PC-3 (cell line): ENCODE data around the gene CYP1B1. TPM values are rescaled to one million over a fixed set of nuclear protein-coding genes. Genes with fewer than 3 reads are reported as not detected.

ENCODE experiments used
- ATAC-seq: fragments of 200-7000 bp; cut with Tn5 transposase; 2 replicates; pipeline ENCODE4 v1.9.1; 2020; ENCODE audit warnings: mild to moderate bottlenecking, moderate library complexity
- BruUV-seq: library from RNA; stranded (reverse); fragments of 400-500 nt; replicated peaks from 2 replicates; lab custom pipeline; 2021; lab: Mats Ljungman, UMichigan
- CTCF ChIA-PET: fragments of 300-600 bp; sonication (Branson Sonifier 250); formaldehyde crosslinking; loops from one replicate; lab custom pipeline; 2022; ENCODE audit warnings: antibody characterized with exemption; lab: Charles Lee
- POLR2A ChIA-PET: fragments of 300-600 bp; sonication (Branson Sonifier 250); formaldehyde crosslinking; loops from one replicate; lab custom pipeline; 2022; ENCODE audit warnings: antibody characterized with exemption; ENCODE audit not compliant: unreplicated experiment; lab: Charles Lee
- DNase-seq: peaks from one replicate; pipeline ENCODE4 v3.0.0-alpha.2; 2015
- H2AFZ ChIP-seq: fragments of 300-600 bp; sonication (generic); 2 replicates; pipeline ENCODE4 v1.6.0; 2016; ENCODE audit warnings: antibody characterized with exemption, low read length
- H3F3A ChIP-seq: fragments of 300-600 bp; sonication (generic); one replicate; pipeline ENCODE4 v1.6.0; 2017; ENCODE audit warnings: antibody characterized with exemption, low read length, control low read depth, mild to moderate bottlenecking; ENCODE audit not compliant: unreplicated experiment
- H3K27ac ChIP-seq: fragments of 300-600 bp; sonication (generic); 2 replicates; pipeline ENCODE4 v1.5.1; 2016; ENCODE audit warnings: mild to moderate bottlenecking, low read length
- H3K27me3 ChIP-seq: fragments of 300-600 bp; sonication (generic); 2 replicates; pipeline ENCODE4 v1.6.1; 2016; ENCODE audit warnings: low read length, mixed read lengths
- H3K36me3 ChIP-seq: fragments of 300-600 bp; sonication (generic); 2 replicates; pipeline ENCODE4 v1.6.1; 2016; ENCODE audit warnings: low read depth, mixed run types, low read length, mixed read lengths
- H3K4me1 ChIP-seq: fragments of 300-600 bp; sonication (generic); 2 replicates; pipeline ENCODE4 v1.5.1; 2016; ENCODE audit warnings: low read length; ENCODE audit not compliant: insufficient read depth
- H3K4me2 ChIP-seq: fragments of 300-600 bp; sonication (generic); 2 replicates; pipeline ENCODE4 v1.6.0; 2016; ENCODE audit warnings: low read length
- H3K4me3 ChIP-seq: fragments of 300-600 bp; sonication (generic); 2 replicates; pipeline ENCODE4 v1.5.1; 2016; ENCODE audit warnings: mild to moderate bottlenecking, low read length, mixed read lengths
- H3K79me2 ChIP-seq: fragments of 300-600 bp; sonication (generic); 2 replicates; pipeline ENCODE4 v1.6.1; 2017; ENCODE audit warnings: low read length, mixed read lengths
- H3K9ac ChIP-seq: fragments of 300-600 bp; sonication (generic); 2 replicates; pipeline ENCODE4 v1.6.0; 2016; ENCODE audit warnings: mild to moderate bottlenecking, low read length
- H3K9me2 ChIP-seq: fragments of 300-600 bp; sonication (generic); replicated peaks from 2 replicates; pipeline ENCODE4 v1.6.1; 2016; ENCODE audit warnings: mixed run types, low read length, mixed read lengths
- H3K9me3 ChIP-seq: fragments of 300-600 bp; sonication (generic); 2 replicates; pipeline ENCODE4 v1.6.1; 2016; ENCODE audit warnings: low read length, mixed read lengths
- H4K20me1 ChIP-seq: fragments of 300-600 bp; sonication (generic); 2 replicates; pipeline ENCODE4 v1.6.1; 2016; ENCODE audit warnings: low read length, mixed read lengths
- CTCF ChIP-seq: fragments of 300-600 bp; sonication (generic); conservative IDR thresholded peaks from 2 replicates; pipeline ENCODE4 v1.5.1; 2017; ENCODE audit warnings: antibody characterized with exemption, low read depth, mild to moderate bottlenecking, low read length
- EZH2 ChIP-seq: fragments of 300-600 bp; sonication (generic); IDR thresholded peaks from one replicate; pipeline ENCODE4 v1.6.1; 2017; ENCODE audit warnings: antibody characterized with exemption, mild to moderate bottlenecking, low read length; ENCODE audit not compliant: unreplicated experiment
- EZH2phosphoT487 ChIP-seq: fragments of 300-600 bp; sonication (generic); IDR thresholded peaks from 2 replicates; pipeline ENCODE4 v1.6.1; 2018; ENCODE audit warnings: mild to moderate bottlenecking, antibody characterized with exemption, low read length, borderline replicate concordance
- intact Hi-C: fragments of 100-400 bp; cut with micrococcal nuclease; formaldehyde crosslinking; loops from 2 replicates; pipeline ENCODE4 v1.9.0; 2023
- total RNA-seq: library from RNA; depleted of rRNA; stranded (reverse); fragments of >200 nt; gene quantifications from 2 replicates; pipeline ENCODE4 v1.2.3, GENCODE V29; 2014

The CYP1B1 gene
- total RNA-seq, 1 experiment from 2014 or later, result 37.2 TPM

- Histone ChIP-seq H3K36me3 (no peaks in the 10 kb centered on the region), H3K27ac (no peak overlapping the region), H3K9me2 (no peaks in the 10 kb centered on the region), H4K20me1 (no peaks in the 10 kb centered on the region), H3K9ac (no peak overlapping the region), H3F3A (no peaks in the 10 kb centered on the region), H3K4me2 (no peak overlapping the region), H2AFZ (no peak overlapping the region), H3K9me3 (no peaks in the 10 kb centered on the region), H3K79me2 (no peaks in the 10 kb centered on the region), H3K4me1 (peaks cover 15% of the 10 kb centered on the region), H3K4me3 (no peak overlapping the region), H3K27me3 (no peaks in the 10 kb centered on the region)
- TF ChIP-seq EZH2phosphoT487 (no peak), CTCF (no peak), EZH2 (no peak)
- no peak for ATAC-seq
- BruUV-seq, result no TSS peak
- DNase-seq, result no peak
- intact Hi-C loops, result no loop called here
- ChIA-PET POLR2A (interaction anchor here (0.5 kb wide), 1 partner anchor 272 kb away, joined by 3 read pairs; no protein-coding TSS in a partner anchor), CTCF (no interaction called here)
Observed at GRCh38 chr2:38104598-38104997, 28.6 kb upstream of the CYP1B1 start.

GRCh38 chr2:38100328-38100727 lies 24.4 kb upstream of the CYP1B1 start:
- intact Hi-C loops, result no loop called here
- POLR2A ChIA-PET, result no interaction called here
- no peaks in the 10 kb centered on the region for H3K36me3 ChIP-seq
- no peak overlapping the region for H3K4me2 ChIP-seq
- H3F3A ChIP-seq, result no peaks in the 10 kb centered on the region
- CTCF ChIA-PET, result no interaction called here
- no peak overlapping the region for H3K27ac ChIP-seq
- H4K20me1 ChIP-seq, result no peaks in the 10 kb centered on the region
- no peak for DNase-seq
- no peak overlapping the region for H3K4me3 ChIP-seq
- no peak overlapping the region for H2AFZ ChIP-seq
- TF ChIP-seq EZH2 (no peak), EZH2phosphoT487 (no peak), CTCF (no peak)
- no peak overlapping the region for H3K9ac ChIP-seq
- no peaks in the 10 kb centered on the region for H3K79me2 ChIP-seq
- peaks cover 24% of the 10 kb centered on the region for H3K4me1 ChIP-seq
- no peaks in the 10 kb centered on the region for H3K9me3 ChIP-seq
- no peaks in the 10 kb centered on the region for H3K9me2 ChIP-seq
- no peaks in the 10 kb centered on the region for H3K27me3 ChIP-seq
- BruUV-seq, result no TSS peak
- ATAC-seq, result no peak

GRCh38 chr2:38099099-38100028 lies 23.4 kb upstream of the CYP1B1 start:
- Histone ChIP-seq H4K20me1 (no peaks in the 10 kb centered on the region), H3K4me2 (no peak overlapping the region), H3K27ac (0 out of 2 replicates have a peak overlapping the region, but pooled peaks have one; percentile 1), H3K36me3 (no peaks in the 10 kb centered on the region), H3K9ac (no peak overlapping the region; the same call in 1 of the 2 replicates), H3K79me2 (no peaks in the 10 kb centered on the region), H3K27me3 (no peaks in the 10 kb centered on the region), H3K9me3 (no peaks in the 10 kb centered on the region), H3K4me3 (no peak overlapping the region), H2AFZ (no peak overlapping the region), H3K4me1 (peaks cover 24% of the 10 kb centered on the region), H3F3A (no peaks in the 10 kb centered on the region), H3K9me2 (no peaks in the 10 kb centered on the region)
- no TSS peak for BruUV-seq
- DNase-seq (no peak), ATAC-seq (no peak)
- TF ChIP-seq CTCF (no peak), EZH2phosphoT487 (no peak)
- CTCF ChIA-PET, result no interaction called here
- POLR2A ChIA-PET, result no interaction called here
- intact Hi-C loops, result no loop called here
